Ovary (tissue), 3 donors: Measurements from ENCODE around the gene CALHM3.

Experiments
- CTCF ChIP-seq, 3 donors: fragments of 450-650 bp in 2 of 3; fragments of 200-600 bp in 1 of 3; IDR thresholded peaks; one replicate each; pipeline versions ENCODE4 v1.5.1 to v1.8.0; 2016 to 2022; ENCODE audit warnings: antibody characterized with exemption in 3 of 3, mild to moderate bottlenecking in 1 of 3
- EP300 ChIP-seq: sonication (generic); formaldehyde crosslinking; IDR thresholded peaks from one replicate; pipeline ENCODE4 v1.6.1; 2017; ENCODE audit warnings: antibody characterized with exemption
- donor health status: DM: no; HTN: no; CAD: no.

- TF ChIP-seq CTCF (IDR thresholded peaks at IDR 0.05) (no peak), EP300 (no peak)
Observed at GRCh38 chr10:103458720-103459119, 20.3 kb downstream of the CALHM3 start, which contains the start of gene CALHM1.
